ENCODE measurements around the gene BAIAP2L2. TPM values are rescaled to one million over a fixed set of nuclear protein-coding genes. Genes with fewer than 3 reads are reported as not detected.
"Not testable (repeated sequence)": the region's sequence is repeated elsewhere in the genome, so short reads cannot be mapped to it uniquely, and the experiment has no call there.

Gene BAIAP2L2
- total RNA-seq, 1 experiment from 2014 or later = not detected

GRCh38 chr22:38081636-38081940, 28.9 kb downstream of the BAIAP2L2 start:
- no peak for DNase-seq (ENCODE audit: low spot score)

- DNase-seq (ENCODE audit: low spot score) = no peak
These were observed 29.4 kb downstream of the BAIAP2L2 start for GRCh38 chr22:38080850-38081635.

- DNase-seq (ENCODE audit: low spot score) = no peak
These were observed 30.0 kb downstream of the BAIAP2L2 start for GRCh38 chr22:38080474-38080849.

- DNase-seq (ENCODE audit: low spot score) = no peak
These were observed 30.7 kb downstream of the BAIAP2L2 start for GRCh38 chr22:38079804-38080203.

- DNase-seq (ENCODE audit: low spot score) = not testable (repeated sequence)
These were observed 31.3 kb downstream of the BAIAP2L2 start for GRCh38 chr22:38079208-38079607.

- no peak for DNase-seq (ENCODE audit: low spot score)
These were observed 32.2 kb downstream of the BAIAP2L2 start for GRCh38 chr22:38078046-38078840.

- DNase-seq (ENCODE audit: low spot score) = no peak
These were observed 32.9 kb downstream of the BAIAP2L2 start for GRCh38 chr22:38077595-38077994.

- no peak for DNase-seq (ENCODE audit: low spot score)
These were observed 33.4 kb downstream of the BAIAP2L2 start for GRCh38 chr22:38077096-38077495.

- no peak for DNase-seq (ENCODE audit: low spot score)
These were observed 34.5 kb downstream of the BAIAP2L2 start for GRCh38 chr22:38075961-38076360.

- DNase-seq (ENCODE audit: low spot score) = no peak
These were observed 35.2 kb downstream of the BAIAP2L2 start for GRCh38 chr22:38075105-38075825.

- DNase-seq (ENCODE audit: low spot score) = no peak
These were observed 36.0 kb downstream of the BAIAP2L2 start for GRCh38 chr22:38074181-38075104.

GRCh38 chr22:38073150-38074130, 37.0 kb downstream of the BAIAP2L2 start:
- no peak for DNase-seq (ENCODE audit: low spot score)

- DNase-seq (ENCODE audit: low spot score) = no peak
These were observed 37.9 kb downstream of the BAIAP2L2 start for GRCh38 chr22:38072322-38073149.

- no peak for DNase-seq (ENCODE audit: low spot score)
These were observed 38.8 kb downstream of the BAIAP2L2 start for GRCh38 chr22:38071421-38072321.

GRCh38 chr22:38070250-38070921, 40.1 kb downstream of the BAIAP2L2 start:
- no peak for DNase-seq (ENCODE audit: low spot score)

GRCh38 chr22:38069372-38070249, 40.9 kb downstream of the BAIAP2L2 start:
- DNase-seq (ENCODE audit: low spot score) = no peak
